Osteoblast (primary cell): Measurements from ENCODE around the gene MAN2B2. TPM values are rescaled to one million over a fixed set of nuclear protein-coding genes. Genes with fewer than 3 reads are reported as not detected.

Experiments used
- DNase-seq: peaks from one replicate; pipeline ENCODE4 v3.0.0; 2011; ENCODE audit warnings: low spot score, mixed read lengths; ENCODE audit not compliant: insufficient read length; ENCODE audit errors: missing footprints
- H2AFZ ChIP-seq: 2 replicates; pipeline ENCODE4 v1.6.0; 2011; ENCODE audit warnings: mild to moderate bottlenecking, low read length
- H3K27ac ChIP-seq: 2 replicates; pipeline ENCODE4 v1.5.1; 2011; ENCODE audit warnings: mild to moderate bottlenecking, low read depth, low read length, moderate library complexity
- H3K27me3 ChIP-seq: 2 replicates; pipeline ENCODE4 v1.6.0; 2012; ENCODE audit warnings: mild to moderate bottlenecking, control low read depth, inconsistent platforms, low read length, moderate library complexity; ENCODE audit not compliant: insufficient read depth
- H3K36me3 ChIP-seq: 2 replicates; pipeline ENCODE4 v1.5.1; 2011; ENCODE audit warnings: mild to moderate bottlenecking, low read length, control low read depth, moderate library complexity; ENCODE audit not compliant: insufficient read depth
- H3K4me1 ChIP-seq: 2 replicates; pipeline ENCODE4 v1.5.1; 2011; ENCODE audit warnings: mild to moderate bottlenecking, low read length, control low read depth, moderate library complexity; ENCODE audit not compliant: insufficient read depth
- H3K4me2 ChIP-seq: 2 replicates; pipeline ENCODE4 v1.6.0; 2011; ENCODE audit warnings: mild to moderate bottlenecking, low read length; ENCODE audit not compliant: insufficient read depth
- H3K4me3 ChIP-seq: fragments of 200-600 bp; sonication (generic); 3 replicates; pipeline ENCODE4 v1.5.1; 2012; ENCODE audit warnings: mild to moderate bottlenecking, low read length, inconsistent platforms; ENCODE audit not compliant: insufficient read depth
- H3K79me2 ChIP-seq: 2 replicates; pipeline ENCODE4 v1.6.0; 2012; ENCODE audit warnings: mild to moderate bottlenecking, low read length, control low read depth, inconsistent platforms; ENCODE audit not compliant: insufficient read depth
- H3K9me3 ChIP-seq: 2 replicates; pipeline ENCODE4 v1.5.1; 2011; ENCODE audit warnings: low read depth, low read length, control low read depth
- H4K20me1 ChIP-seq: 2 replicates; pipeline ENCODE4 v1.6.0; 2012; ENCODE audit warnings: mild to moderate bottlenecking, low read length, control low read depth; ENCODE audit not compliant: insufficient read depth
- total RNA-seq: library from RNA; depleted of rRNA; stranded (reverse); fragments of >200 nt; gene quantifications from 2 replicates; pipeline ENCODE4 v1.2.3, GENCODE V29; 2012
- TF ChIP-seq, protein P1 (sequence below): IDR thresholded peaks from 2 replicates; pipeline ENCODE4 v1.5.1; 2011; ENCODE audit warnings: mild to moderate bottlenecking, low read depth, low read length, moderate library complexity; ENCODE audit errors: extremely low read depth

The MAN2B2 gene
- total RNA-seq, 1 donor: 28.2 TPM

GRCh38 chr4:6580353-6580752 is 5.4 kb downstream of the MAN2B2 start:
- Histone ChIP-seq H4K20me1 (no peaks in the 10 kb centered on the region), H3K27me3 (no peaks in the 10 kb centered on the region), H3K27ac (no peak overlapping the region), H3K9me3 (no peaks in the 10 kb centered on the region), H2AFZ (no peak overlapping the region), H3K36me3 (peaks cover 13% of the 10 kb centered on the region), H3K4me3 (no peak overlapping the region), H3K4me2 (no peak overlapping the region), H3K79me2 (peaks cover 3% of the 10 kb centered on the region), H3K4me1 (peaks cover 5% of the 10 kb centered on the region)
- DNase-seq: no peak
- TF ChIP-seq, protein P1, sequence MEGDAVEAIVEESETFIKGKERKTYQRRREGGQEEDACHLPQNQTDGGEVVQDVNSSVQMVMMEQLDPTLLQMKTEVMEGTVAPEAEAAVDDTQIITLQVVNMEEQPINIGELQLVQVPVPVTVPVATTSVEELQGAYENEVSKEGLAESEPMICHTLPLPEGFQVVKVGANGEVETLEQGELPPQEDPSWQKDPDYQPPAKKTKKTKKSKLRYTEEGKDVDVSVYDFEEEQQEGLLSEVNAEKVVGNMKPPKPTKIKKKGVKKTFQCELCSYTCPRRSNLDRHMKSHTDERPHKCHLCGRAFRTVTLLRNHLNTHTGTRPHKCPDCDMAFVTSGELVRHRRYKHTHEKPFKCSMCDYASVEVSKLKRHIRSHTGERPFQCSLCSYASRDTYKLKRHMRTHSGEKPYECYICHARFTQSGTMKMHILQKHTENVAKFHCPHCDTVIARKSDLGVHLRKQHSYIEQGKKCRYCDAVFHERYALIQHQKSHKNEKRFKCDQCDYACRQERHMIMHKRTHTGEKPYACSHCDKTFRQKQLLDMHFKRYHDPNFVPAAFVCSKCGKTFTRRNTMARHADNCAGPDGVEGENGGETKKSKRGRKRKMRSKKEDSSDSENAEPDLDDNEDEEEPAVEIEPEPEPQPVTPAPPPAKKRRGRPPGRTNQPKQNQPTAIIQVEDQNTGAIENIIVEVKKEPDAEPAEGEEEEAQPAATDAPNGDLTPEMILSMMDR: no peak

GRCh38 chr4:6581566-6582121 is 6.7 kb downstream of the MAN2B2 start:
- Histone ChIP-seq H3K9me3 (no peaks in the 10 kb centered on the region), H3K27ac (no peak overlapping the region), H3K36me3 (peaks cover 13% of the 10 kb centered on the region), H4K20me1 (no peaks in the 10 kb centered on the region), H2AFZ (no peak overlapping the region), H3K4me1 (no peaks in the 10 kb centered on the region), H3K4me3 (no peak overlapping the region), H3K4me2 (no peak overlapping the region), H3K79me2 (no peaks in the 10 kb centered on the region), H3K27me3 (no peaks in the 10 kb centered on the region)
- TF ChIP-seq, protein P1: no peak
- no peak for DNase-seq

DNA sequence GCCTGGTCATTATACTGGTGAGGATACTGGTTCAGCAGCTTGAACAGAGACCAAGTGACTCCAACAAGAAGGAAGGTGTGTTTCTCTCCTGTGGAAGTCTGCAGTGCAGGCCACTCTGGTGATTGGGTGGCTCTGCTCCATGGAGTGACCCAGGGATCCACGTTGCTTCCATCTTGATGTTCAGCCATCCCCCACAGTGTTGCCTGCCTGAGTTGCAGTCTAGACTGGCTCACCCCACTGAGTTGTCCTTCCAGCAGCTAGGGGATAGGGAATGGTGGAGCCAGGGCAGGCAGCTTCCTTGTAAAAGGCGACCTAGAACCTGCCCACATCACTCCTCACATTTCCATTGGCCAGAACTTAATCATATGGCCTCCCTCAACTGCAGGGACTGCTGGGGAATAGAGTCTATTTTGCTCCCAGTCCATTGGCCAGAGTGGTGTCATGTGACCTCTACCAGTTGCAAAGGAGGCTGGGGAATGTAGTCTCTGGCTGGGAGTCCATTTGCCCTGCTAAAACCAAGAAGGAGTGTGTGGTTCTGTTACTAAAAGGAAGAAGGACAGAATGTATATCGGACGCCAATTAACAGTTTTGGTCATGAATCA is 8.0 kb downstream of the MAN2B2 start:
- Histone ChIP-seq H3K79me2 (no peaks in the 10 kb centered on the region), H3K27me3 (no peaks in the 10 kb centered on the region), H2AFZ (no peak overlapping the region), H3K27ac (no peak overlapping the region), H3K9me3 (no peaks in the 10 kb centered on the region), H4K20me1 (no peaks in the 10 kb centered on the region), H3K4me3 (no peak overlapping the region), H3K36me3 (peaks cover 13% of the 10 kb centered on the region), H3K4me1 (no peaks in the 10 kb centered on the region), H3K4me2 (no peak overlapping the region)
- TF ChIP-seq, protein P1: no peak
- peak; percentile 95 for DNase-seq

- H3K4me1 ChIP-seq: no peaks in the 10 kb centered on the region
- H3K27me3 ChIP-seq: no peaks in the 10 kb centered on the region
- no peaks in the 10 kb centered on the region for H3K79me2 ChIP-seq
- no peaks in the 10 kb centered on the region for H3K9me3 ChIP-seq
- no peak for DNase-seq
- H3K4me2 ChIP-seq: no peak overlapping the region
- TF ChIP-seq, protein P1: no peak
- no peaks in the 10 kb centered on the region for H3K36me3 ChIP-seq
- no peak overlapping the region for H3K27ac ChIP-seq
- H3K4me3 ChIP-seq: no peak overlapping the region
- no peak overlapping the region for H2AFZ ChIP-seq
- no peaks in the 10 kb centered on the region for H4K20me1 ChIP-seq
These were observed 9.9 kb downstream of the MAN2B2 start for GRCh38 chr4:6584865-6585264.
